SK-N-SH (cell line): ENCODE results near the gene GANAB.

Source experiments
- CTCF ChIP-seq: fragments of 200-600 bp; sonication (generic); IDR thresholded peaks from 2 replicates; pipeline ENCODE4 v1.6.1; 2017; ENCODE audit warnings: antibody characterized with exemption, mild to moderate bottlenecking, moderate library complexity
- GATA2 ChIP-seq: sonication (generic); formaldehyde crosslinking; IDR thresholded peaks from 2 replicates; pipeline ENCODE4 v1.5.0; 2020; ENCODE audit warnings: mild to moderate bottlenecking, missing genetic modification reagents
- POLR2AphosphoS5 ChIP-seq: IDR thresholded peaks from 2 replicates; pipeline ENCODE4 v1.6.1; 2012; ENCODE audit warnings: low read depth, low read length
- REST ChIP-seq: IDR thresholded peaks from 2 replicates; pipeline ENCODE4 v1.6.1; 2012; ENCODE audit warnings: mild to moderate bottlenecking, low read depth, low read length, moderate library complexity
- RFX5 ChIP-seq: IDR thresholded peaks from 2 replicates; pipeline ENCODE4 v1.6.1; 2012; ENCODE audit warnings: mild to moderate bottlenecking, improper control_type of control experiment, low read length
- SIN3A ChIP-seq: IDR thresholded peaks from 2 replicates; pipeline ENCODE4 v1.6.1; 2012; ENCODE audit warnings: low read depth, mild to moderate bottlenecking, low read length, moderate library complexity, borderline replicate concordance
- TEAD4 ChIP-seq: IDR thresholded peaks from 2 replicates; pipeline ENCODE4 v1.4.0; 2012; ENCODE audit warnings: mild to moderate bottlenecking, borderline replicate concordance; ENCODE audit not compliant: insufficient read depth

DNA sequence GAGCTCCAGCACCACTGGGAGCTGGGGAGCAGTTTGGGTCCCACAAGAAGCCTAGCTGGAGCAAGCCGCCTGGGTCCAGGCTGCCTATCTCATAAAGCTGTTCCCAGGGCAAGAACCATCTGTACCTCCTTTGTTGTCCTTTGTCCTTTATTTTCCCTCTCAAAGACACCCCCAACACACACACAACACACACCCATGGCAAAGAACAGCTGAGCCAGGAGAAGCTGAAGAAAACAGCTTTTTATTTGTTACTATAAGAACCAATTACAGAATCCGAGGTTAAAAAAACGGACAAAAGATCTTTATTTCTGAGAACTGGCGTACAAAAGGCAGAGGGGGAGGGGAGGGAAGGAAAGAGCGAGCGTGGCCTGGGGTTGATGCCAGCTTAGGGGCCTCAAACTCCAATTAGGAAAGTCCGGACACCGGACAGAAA, 53.4 kb downstream of the GANAB start:
- TF ChIP-seq SIN3A (no peak), TEAD4 (no peak), CTCF (no peak), GATA2 (CRISPR knock-in tag) (no peak), POLR2AphosphoS5 (no peak), REST (no peak), RFX5 (no peak)
